ENCODE data around the gene EEFSEC. TPM values are rescaled to one million over a fixed set of nuclear protein-coding genes. Genes with fewer than 3 reads are reported as not detected.

EEFSEC gene
- total RNA-seq, 1 experiment from 2014 or later = 21.3 TPM

GRCh38 chr3:128379367-128380160 lies 226.3 kb downstream of the EEFSEC start:
- H3K36me3 ChIP-seq (ENCODE audit: low read depth) = no peaks in the 10 kb centered on the region
- ChIA-PET CTCF (no interaction called here), POLR2A (ENCODE audit: unreplicated experiment) (no interaction called here)
- no peak overlapping the region for H3K4me3 ChIP-seq
- H3K27me3 ChIP-seq (ENCODE audit: insufficient read depth, low read depth) = no peaks in the 10 kb centered on the region
- no peaks in the 10 kb centered on the region for H3K9me2 ChIP-seq (ENCODE audit: insufficient read depth)
- DNase-seq = no peak
- no peaks in the 10 kb centered on the region for H3K9me3 ChIP-seq (ENCODE audit: insufficient read depth, low read depth)
- TF ChIP-seq CTCF (conservative IDR thresholded peaks at IDR 0.05) (no peak), EZH2 (IDR thresholded peaks at IDR 0.05; ENCODE audit: low read depth) (no peak)
- H4K20me1 ChIP-seq (ENCODE audit: insufficient read depth) = no peaks in the 10 kb centered on the region
- no peak overlapping the region for H2AFZ ChIP-seq
- H3K4me2 ChIP-seq = no peak overlapping the region
- intact Hi-C loops (cut with micrococcal nuclease; ENCODE audit: unreplicated experiment) = no loop called here
- H3F3A ChIP-seq (ENCODE audit: insufficient read depth, low read depth) = peaks cover 19% of the 10 kb centered on the region; the same call in 1 of the 2 replicates
- H3K79me2 ChIP-seq (ENCODE audit: low read depth) = no peaks in the 10 kb centered on the region
- H3K27ac ChIP-seq = no peak overlapping the region
- peaks cover 26% of the 10 kb centered on the region for H3K4me1 ChIP-seq (replicated peaks; ENCODE audit: insufficient read depth)
- no TSS peak for BruUV-seq (replicated peaks)

GRCh38 chr3:128380295-128380694 lies 227.0 kb downstream of the EEFSEC start:
- Histone ChIP-seq H3K27me3 (ENCODE audit: insufficient read depth, low read depth) (no peaks in the 10 kb centered on the region), H3K4me1 (replicated peaks; ENCODE audit: insufficient read depth) (peaks cover 31% of the 10 kb centered on the region), H4K20me1 (ENCODE audit: insufficient read depth) (no peaks in the 10 kb centered on the region), H3K79me2 (ENCODE audit: low read depth) (no peaks in the 10 kb centered on the region), H3K4me2 (no peak overlapping the region), H3K27ac (no peak overlapping the region), H3K9me2 (ENCODE audit: insufficient read depth) (no peaks in the 10 kb centered on the region), H3F3A (ENCODE audit: insufficient read depth, low read depth) (peaks cover 22% of the 10 kb centered on the region; the same call in 1 of the 2 replicates), H3K9me3 (ENCODE audit: insufficient read depth, low read depth) (no peaks in the 10 kb centered on the region), H3K36me3 (ENCODE audit: low read depth) (no peaks in the 10 kb centered on the region), H2AFZ (no peak overlapping the region), H3K4me3 (no peak overlapping the region)
- no peak for DNase-seq
- intact Hi-C loops (cut with micrococcal nuclease; ENCODE audit: unreplicated experiment) = no loop called here
- ChIA-PET CTCF (no interaction called here), POLR2A (ENCODE audit: unreplicated experiment) (no interaction called here)
- BruUV-seq (replicated peaks) = no TSS peak
- TF ChIP-seq CTCF (conservative IDR thresholded peaks at IDR 0.05) (no peak), EZH2 (IDR thresholded peaks at IDR 0.05; ENCODE audit: low read depth) (no peak)

- TF ChIP-seq EZH2 (IDR thresholded peaks at IDR 0.05; ENCODE audit: low read depth) = no peak
- H3K36me3 ChIP-seq (ENCODE audit: low read depth) = no peaks in the 10 kb centered on the region
- no peak overlapping the region for H3K27ac ChIP-seq
- H3K27me3 ChIP-seq (ENCODE audit: insufficient read depth, low read depth) = no peaks in the 10 kb centered on the region
- intact Hi-C loops (cut with micrococcal nuclease; ENCODE audit: unreplicated experiment) = no loop called here
- CTCF ChIA-PET = no interaction called here
- H3K4me3 ChIP-seq = no peak overlapping the region
- H3K4me1 ChIP-seq (replicated peaks; ENCODE audit: insufficient read depth) = peaks cover 31% of the 10 kb centered on the region
- H3K79me2 ChIP-seq (ENCODE audit: low read depth) = no peaks in the 10 kb centered on the region
- no peaks in the 10 kb centered on the region for H4K20me1 ChIP-seq (ENCODE audit: insufficient read depth)
- H2AFZ ChIP-seq = no peak overlapping the region
- no peak for DNase-seq
- H3F3A ChIP-seq (ENCODE audit: insufficient read depth, low read depth) = peaks cover 22% of the 10 kb centered on the region; the same call in 1 of the 2 replicates
- H3K9me2 ChIP-seq (ENCODE audit: insufficient read depth) = no peaks in the 10 kb centered on the region
- BruUV-seq (replicated peaks) = no TSS peak
- H3K4me2 ChIP-seq = no peak overlapping the region
- POLR2A ChIA-PET (ENCODE audit: unreplicated experiment) = no interaction called here
- no peaks in the 10 kb centered on the region for H3K9me3 ChIP-seq (ENCODE audit: insufficient read depth, low read depth)
These were observed 227.4 kb downstream of the EEFSEC start for GRCh38 chr3:128380719-128381118.
